WTC11 (cell line): Measurements from ENCODE around the gene GRPEL2. TPM values are rescaled to one million over a fixed set of nuclear protein-coding genes. Genes with fewer than 3 reads are reported as not detected.

Experiments used
- ATAC-seq: fragments of 200-7000 bp; cut with Tn5 transposase; 2 replicates; pipeline ENCODE4 v1.10.0; 2021; ENCODE audit warnings: mild to moderate bottlenecking, moderate library complexity
- CTCF ChIA-PET: fragments of 300-600 bp; sonication (Branson Sonifier 250); formaldehyde crosslinking; loops from one replicate; lab custom pipeline; 2021; ENCODE audit warnings: antibody characterized with exemption; lab: Charles Lee
- POLR2A ChIA-PET: fragments of 350-600 bp; sonication (Branson Sonifier 250); formaldehyde crosslinking; loops from one replicate; lab custom pipeline; 2021; ENCODE audit warnings: antibody characterized with exemption; lab: Charles Lee
- DNase-seq: peaks from one replicate; pipeline ENCODE4 v3.0.0; 2021; ENCODE audit warnings: low spot score
- H3K27ac Mint-ChIP-seq: 2 replicates; pipeline ENCODE4 v1.8.0; 2021; ENCODE audit warnings: mixed read lengths
- H3K27me3 Mint-ChIP-seq: 2 replicates; pipeline ENCODE4 v1.8.0; 2021; ENCODE audit warnings: low read depth, mild to moderate bottlenecking, moderate library complexity, mixed read lengths
- H3K36me3 Mint-ChIP-seq: 2 replicates; pipeline ENCODE4 v1.8.0; 2021; ENCODE audit warnings: mixed read lengths
- H3K4me1 Mint-ChIP-seq: 2 replicates; pipeline ENCODE4 v1.8.0; 2022; ENCODE audit warnings: mixed read lengths
- H3K4me3 Mint-ChIP-seq: 2 replicates; pipeline ENCODE4 v1.8.0; 2021; ENCODE audit warnings: mild to moderate bottlenecking, moderate library complexity, mixed read lengths
- H3K9me3 Mint-ChIP-seq: 2 replicates; pipeline ENCODE4 v1.8.0; 2021; ENCODE audit warnings: mixed read lengths
- EMX1 ChIP-seq: fragments of 250-450 bp; sonication (Bioruptor Pico); IDR thresholded peaks from 2 replicates; pipeline ENCODE4 v1.8.0; 2021; ENCODE audit warnings: mild to moderate bottlenecking
- FOXK1 ChIP-seq: sonication (generic); formaldehyde crosslinking; IDR thresholded peaks from 2 replicates; pipeline ENCODE4 v1.8.0; 2022; ENCODE audit warnings: mild to moderate bottlenecking, moderate library complexity, missing genetic modification reagents
- HMGA2 ChIP-seq: fragments of 250-450 bp; sonication (Bioruptor Pico); IDR thresholded peaks from 2 replicates; pipeline ENCODE4 v1.4.0; 2021; ENCODE audit warnings: mild to moderate bottlenecking, moderate library complexity
- JUN ChIP-seq: sonication (generic); formaldehyde crosslinking; IDR thresholded peaks from 2 replicates; pipeline ENCODE4 v1.8.0; 2023; ENCODE audit warnings: mild to moderate bottlenecking, missing genetic modification reagents
- NR2C2 ChIP-seq: sonication (generic); formaldehyde crosslinking; IDR thresholded peaks from 2 replicates; pipeline ENCODE4 v1.8.0; 2022; ENCODE audit warnings: mild to moderate bottlenecking, missing genetic modification reagents
- NR3C1 ChIP-seq: sonication (generic); formaldehyde crosslinking; conservative IDR thresholded peaks from 2 replicates; pipeline ENCODE4 v1.8.1; 2023; ENCODE audit warnings: low read depth, mild to moderate bottlenecking, missing genetic modification reagents
- PRRX2 ChIP-seq: fragments of 250-450 bp; sonication (Bioruptor Pico); IDR thresholded peaks from 2 replicates; pipeline ENCODE4 v1.8.0; 2021; ENCODE audit warnings: mild to moderate bottlenecking
- ZNF219 ChIP-seq: sonication (generic); formaldehyde crosslinking; IDR thresholded peaks from 2 replicates; pipeline ENCODE4 v1.8.0; 2023; ENCODE audit warnings: missing genetic modification reagents, mild to moderate bottlenecking, borderline replicate concordance
- ZNF232 ChIP-seq: sonication (generic); formaldehyde crosslinking; IDR thresholded peaks from 2 replicates; pipeline ENCODE4 v1.8.0; 2022; ENCODE audit warnings: mild to moderate bottlenecking, missing genetic modification reagents
- total RNA-seq: library from RNA; stranded (reverse); gene quantifications from 3 replicates; pipeline ENCODE4 v1.2.3, GENCODE V29; 2021
- TF ChIP-seq, protein P1 (sequence below): fragments of 250-450 bp; sonication (Bioruptor Pico); conservative IDR thresholded peaks from 2 replicates; pipeline ENCODE4 v1.9.0; 2021; ENCODE audit warnings: mild to moderate bottlenecking
- TF ChIP-seq, protein P2 (sequence below): sonication (generic); formaldehyde crosslinking; IDR thresholded peaks from 2 replicates; pipeline ENCODE4 v1.8.0; 2022; ENCODE audit warnings: mild to moderate bottlenecking, missing genetic modification reagents
- TF ChIP-seq, protein P3 (sequence below): sonication (generic); formaldehyde crosslinking; IDR thresholded peaks from 2 replicates; pipeline ENCODE4 v1.8.0; 2023; ENCODE audit warnings: missing genetic modification reagents, mild to moderate bottlenecking, borderline replicate concordance
- TF ChIP-seq, protein P4 (sequence below): sonication (generic); formaldehyde crosslinking; conservative IDR thresholded peaks from 2 replicates; pipeline ENCODE4 v1.8.1; 2023; ENCODE audit warnings: mild to moderate bottlenecking, low read depth, missing genetic modification reagents, moderate library complexity
- TF ChIP-seq, protein P5 (sequence below): sonication (generic); formaldehyde crosslinking; IDR thresholded peaks from 2 replicates; pipeline ENCODE4 v1.8.0; 2023; ENCODE audit warnings: missing genetic modification reagents
- TF ChIP-seq, protein P6 (sequence below): fragments of 250-450 bp; sonication (Bioruptor Pico); IDR thresholded peaks from 2 replicates; pipeline ENCODE4 v1.9.0; 2021; ENCODE audit warnings: mild to moderate bottlenecking, borderline replicate concordance
- TF ChIP-seq, protein P7 (sequence below): sonication (generic); formaldehyde crosslinking; IDR thresholded peaks from 2 replicates; pipeline ENCODE4 v1.8.0; 2022; ENCODE audit warnings: mild to moderate bottlenecking, missing genetic modification reagents
- TF ChIP-seq, protein P8 (sequence below): fragments of 250-450 bp; sonication (Bioruptor Pico); IDR thresholded peaks from 2 replicates; pipeline ENCODE4 v2.1.2; 2022; ENCODE audit warnings: mild to moderate bottlenecking, moderate library complexity
- TF ChIP-seq, protein P9 (sequence below): sonication (generic); formaldehyde crosslinking; IDR thresholded peaks from 2 replicates; pipeline ENCODE4 v1.8.1; 2022; ENCODE audit warnings: mild to moderate bottlenecking, moderate library complexity, missing genetic modification reagents

Gene GRPEL2
- total RNA-seq, 1 experiment from 2014 or later, result 48.6 TPM

DNA sequence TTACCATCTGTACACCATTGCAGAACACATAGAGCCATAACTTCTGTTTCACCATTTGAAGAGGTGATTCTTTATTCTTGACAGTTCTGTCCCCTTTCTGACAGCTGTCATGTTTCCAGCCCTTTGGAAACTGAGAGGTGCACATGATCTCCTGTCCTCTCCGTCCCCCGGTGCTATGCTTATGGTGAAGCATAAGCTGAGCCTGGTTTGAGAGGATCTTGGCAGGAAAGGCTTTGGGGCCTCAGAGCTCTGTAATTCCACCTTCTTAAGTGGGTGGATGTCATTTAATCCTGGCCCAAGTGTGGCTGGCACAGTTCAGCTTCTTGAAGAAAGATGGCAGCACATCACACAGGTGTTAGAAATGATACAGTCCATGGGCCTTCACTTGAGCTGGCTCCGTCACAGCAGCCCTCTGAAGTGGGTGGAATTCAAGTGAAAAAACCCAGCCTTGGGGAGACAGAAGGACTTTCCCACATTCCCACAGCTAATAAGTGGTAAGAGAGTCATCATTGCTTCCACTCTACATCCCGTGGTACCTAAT is 30.7 kb upstream of the GRPEL2 start:
- Mint-ChIP-seq H3K4me1 (peaks cover 27% of the 10 kb centered on the region), H3K27me3 (no peaks in the 10 kb centered on the region; the same call in 1 of the 2 replicates), H3K36me3 (no peaks in the 10 kb centered on the region), H3K4me3 (no peak overlapping the region), H3K9me3 (no peaks in the 10 kb centered on the region), H3K27ac (no peak overlapping the region)
- DNase-seq (no peak), ATAC-seq (no peak)
- CTCF ChIA-PET, result interaction anchor here (0.5 to 2.1 kb wide), 18 partner anchors 9 to 204 kb away, joined by 3 to 10 read pairs (median 4); partner anchors contain the start of genes GRPEL2 and PCYOX1L
- POLR2A ChIA-PET, result interaction anchor here (0.5 kb wide), 1 partner anchor 514 kb away, joined by 4 read pairs; no protein-coding TSS in a partner anchor
- TF ChIP-seq, protein P1, sequence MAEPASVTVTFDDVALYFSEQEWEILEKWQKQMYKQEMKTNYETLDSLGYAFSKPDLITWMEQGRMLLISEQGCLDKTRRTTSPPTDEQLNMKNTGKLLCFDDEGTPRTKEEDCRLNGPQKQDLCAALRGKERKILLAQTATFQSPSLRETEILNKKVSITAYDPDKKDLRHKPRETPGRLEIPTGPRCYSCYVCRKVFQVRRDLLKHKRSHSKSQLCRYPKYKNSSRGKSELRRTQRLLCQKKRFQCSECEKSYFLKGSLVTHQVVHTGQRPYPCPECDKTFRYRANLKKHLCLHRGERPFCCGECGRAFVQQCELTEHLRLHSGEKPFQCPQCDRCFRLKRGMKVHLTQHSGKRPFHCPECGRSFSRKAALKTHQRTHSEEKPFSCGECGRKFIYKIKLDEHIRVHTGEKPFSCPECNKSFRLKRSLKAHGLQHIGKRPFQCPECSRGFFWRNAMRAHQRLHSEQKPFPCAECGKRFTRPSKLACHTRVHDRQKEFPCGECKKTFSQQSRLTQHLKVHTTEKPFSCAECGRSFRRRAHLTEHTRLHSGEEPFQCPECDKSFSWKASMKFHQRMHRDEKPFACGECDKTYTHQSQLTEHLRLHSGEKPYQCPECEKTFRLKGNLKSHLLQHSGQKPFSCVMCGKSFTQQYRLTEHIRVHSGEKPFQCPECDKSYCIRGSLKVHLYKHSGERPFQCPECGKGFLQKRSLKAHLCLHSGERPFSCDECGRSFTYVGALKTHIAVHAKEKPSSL (CRISPR knock-in tag), result no peak
- TF ChIP-seq, protein P2, sequence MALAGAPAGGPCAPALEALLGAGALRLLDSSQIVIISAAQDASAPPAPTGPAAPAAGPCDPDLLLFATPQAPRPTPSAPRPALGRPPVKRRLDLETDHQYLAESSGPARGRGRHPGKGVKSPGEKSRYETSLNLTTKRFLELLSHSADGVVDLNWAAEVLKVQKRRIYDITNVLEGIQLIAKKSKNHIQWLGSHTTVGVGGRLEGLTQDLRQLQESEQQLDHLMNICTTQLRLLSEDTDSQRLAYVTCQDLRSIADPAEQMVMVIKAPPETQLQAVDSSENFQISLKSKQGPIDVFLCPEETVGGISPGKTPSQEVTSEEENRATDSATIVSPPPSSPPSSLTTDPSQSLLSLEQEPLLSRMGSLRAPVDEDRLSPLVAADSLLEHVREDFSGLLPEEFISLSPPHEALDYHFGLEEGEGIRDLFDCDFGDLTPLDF (CRISPR knock-in tag), result no peak
- TF ChIP-seq NR2C2 (CRISPR knock-in tag) (no peak), EMX1 (CRISPR knock-in tag) (no peak), ZNF219 (CRISPR knock-in tag) (no peak), ZNF232 (CRISPR knock-in tag) (no peak), HMGA2 (CRISPR knock-in tag) (no peak), PRRX2 (CRISPR knock-in tag) (no peak), NR3C1 (CRISPR knock-in tag) (no peak), JUN (CRISPR knock-in tag) (no peak), FOXK1 (CRISPR knock-in tag) (no peak)
- TF ChIP-seq, protein P3, sequence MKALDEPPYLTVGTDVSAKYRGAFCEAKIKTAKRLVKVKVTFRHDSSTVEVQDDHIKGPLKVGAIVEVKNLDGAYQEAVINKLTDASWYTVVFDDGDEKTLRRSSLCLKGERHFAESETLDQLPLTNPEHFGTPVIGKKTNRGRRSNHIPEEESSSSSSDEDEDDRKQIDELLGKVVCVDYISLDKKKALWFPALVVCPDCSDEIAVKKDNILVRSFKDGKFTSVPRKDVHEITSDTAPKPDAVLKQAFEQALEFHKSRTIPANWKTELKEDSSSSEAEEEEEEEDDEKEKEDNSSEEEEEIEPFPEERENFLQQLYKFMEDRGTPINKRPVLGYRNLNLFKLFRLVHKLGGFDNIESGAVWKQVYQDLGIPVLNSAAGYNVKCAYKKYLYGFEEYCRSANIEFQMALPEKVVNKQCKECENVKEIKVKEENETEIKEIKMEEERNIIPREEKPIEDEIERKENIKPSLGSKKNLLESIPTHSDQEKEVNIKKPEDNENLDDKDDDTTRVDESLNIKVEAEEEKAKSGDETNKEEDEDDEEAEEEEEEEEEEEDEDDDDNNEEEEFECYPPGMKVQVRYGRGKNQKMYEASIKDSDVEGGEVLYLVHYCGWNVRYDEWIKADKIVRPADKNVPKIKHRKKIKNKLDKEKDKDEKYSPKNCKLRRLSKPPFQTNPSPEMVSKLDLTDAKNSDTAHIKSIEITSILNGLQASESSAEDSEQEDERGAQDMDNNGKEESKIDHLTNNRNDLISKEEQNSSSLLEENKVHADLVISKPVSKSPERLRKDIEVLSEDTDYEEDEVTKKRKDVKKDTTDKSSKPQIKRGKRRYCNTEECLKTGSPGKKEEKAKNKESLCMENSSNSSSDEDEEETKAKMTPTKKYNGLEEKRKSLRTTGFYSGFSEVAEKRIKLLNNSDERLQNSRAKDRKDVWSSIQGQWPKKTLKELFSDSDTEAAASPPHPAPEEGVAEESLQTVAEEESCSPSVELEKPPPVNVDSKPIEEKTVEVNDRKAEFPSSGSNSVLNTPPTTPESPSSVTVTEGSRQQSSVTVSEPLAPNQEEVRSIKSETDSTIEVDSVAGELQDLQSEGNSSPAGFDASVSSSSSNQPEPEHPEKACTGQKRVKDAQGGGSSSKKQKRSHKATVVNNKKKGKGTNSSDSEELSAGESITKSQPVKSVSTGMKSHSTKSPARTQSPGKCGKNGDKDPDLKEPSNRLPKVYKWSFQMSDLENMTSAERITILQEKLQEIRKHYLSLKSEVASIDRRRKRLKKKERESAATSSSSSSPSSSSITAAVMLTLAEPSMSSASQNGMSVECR (CRISPR knock-in tag), result no peak
- TF ChIP-seq, protein P4, sequence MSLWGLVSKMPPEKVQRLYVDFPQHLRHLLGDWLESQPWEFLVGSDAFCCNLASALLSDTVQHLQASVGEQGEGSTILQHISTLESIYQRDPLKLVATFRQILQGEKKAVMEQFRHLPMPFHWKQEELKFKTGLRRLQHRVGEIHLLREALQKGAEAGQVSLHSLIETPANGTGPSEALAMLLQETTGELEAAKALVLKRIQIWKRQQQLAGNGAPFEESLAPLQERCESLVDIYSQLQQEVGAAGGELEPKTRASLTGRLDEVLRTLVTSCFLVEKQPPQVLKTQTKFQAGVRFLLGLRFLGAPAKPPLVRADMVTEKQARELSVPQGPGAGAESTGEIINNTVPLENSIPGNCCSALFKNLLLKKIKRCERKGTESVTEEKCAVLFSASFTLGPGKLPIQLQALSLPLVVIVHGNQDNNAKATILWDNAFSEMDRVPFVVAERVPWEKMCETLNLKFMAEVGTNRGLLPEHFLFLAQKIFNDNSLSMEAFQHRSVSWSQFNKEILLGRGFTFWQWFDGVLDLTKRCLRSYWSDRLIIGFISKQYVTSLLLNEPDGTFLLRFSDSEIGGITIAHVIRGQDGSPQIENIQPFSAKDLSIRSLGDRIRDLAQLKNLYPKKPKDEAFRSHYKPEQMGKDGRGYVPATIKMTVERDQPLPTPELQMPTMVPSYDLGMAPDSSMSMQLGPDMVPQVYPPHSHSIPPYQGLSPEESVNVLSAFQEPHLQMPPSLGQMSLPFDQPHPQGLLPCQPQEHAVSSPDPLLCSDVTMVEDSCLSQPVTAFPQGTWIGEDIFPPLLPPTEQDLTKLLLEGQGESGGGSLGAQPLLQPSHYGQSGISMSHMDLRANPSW (CRISPR knock-in tag), result no peak
- TF ChIP-seq, protein P5, sequence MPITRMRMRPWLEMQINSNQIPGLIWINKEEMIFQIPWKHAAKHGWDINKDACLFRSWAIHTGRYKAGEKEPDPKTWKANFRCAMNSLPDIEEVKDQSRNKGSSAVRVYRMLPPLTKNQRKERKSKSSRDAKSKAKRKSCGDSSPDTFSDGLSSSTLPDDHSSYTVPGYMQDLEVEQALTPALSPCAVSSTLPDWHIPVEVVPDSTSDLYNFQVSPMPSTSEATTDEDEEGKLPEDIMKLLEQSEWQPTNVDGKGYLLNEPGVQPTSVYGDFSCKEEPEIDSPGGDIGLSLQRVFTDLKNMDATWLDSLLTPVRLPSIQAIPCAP, result no peak
- TF ChIP-seq, protein P6, sequence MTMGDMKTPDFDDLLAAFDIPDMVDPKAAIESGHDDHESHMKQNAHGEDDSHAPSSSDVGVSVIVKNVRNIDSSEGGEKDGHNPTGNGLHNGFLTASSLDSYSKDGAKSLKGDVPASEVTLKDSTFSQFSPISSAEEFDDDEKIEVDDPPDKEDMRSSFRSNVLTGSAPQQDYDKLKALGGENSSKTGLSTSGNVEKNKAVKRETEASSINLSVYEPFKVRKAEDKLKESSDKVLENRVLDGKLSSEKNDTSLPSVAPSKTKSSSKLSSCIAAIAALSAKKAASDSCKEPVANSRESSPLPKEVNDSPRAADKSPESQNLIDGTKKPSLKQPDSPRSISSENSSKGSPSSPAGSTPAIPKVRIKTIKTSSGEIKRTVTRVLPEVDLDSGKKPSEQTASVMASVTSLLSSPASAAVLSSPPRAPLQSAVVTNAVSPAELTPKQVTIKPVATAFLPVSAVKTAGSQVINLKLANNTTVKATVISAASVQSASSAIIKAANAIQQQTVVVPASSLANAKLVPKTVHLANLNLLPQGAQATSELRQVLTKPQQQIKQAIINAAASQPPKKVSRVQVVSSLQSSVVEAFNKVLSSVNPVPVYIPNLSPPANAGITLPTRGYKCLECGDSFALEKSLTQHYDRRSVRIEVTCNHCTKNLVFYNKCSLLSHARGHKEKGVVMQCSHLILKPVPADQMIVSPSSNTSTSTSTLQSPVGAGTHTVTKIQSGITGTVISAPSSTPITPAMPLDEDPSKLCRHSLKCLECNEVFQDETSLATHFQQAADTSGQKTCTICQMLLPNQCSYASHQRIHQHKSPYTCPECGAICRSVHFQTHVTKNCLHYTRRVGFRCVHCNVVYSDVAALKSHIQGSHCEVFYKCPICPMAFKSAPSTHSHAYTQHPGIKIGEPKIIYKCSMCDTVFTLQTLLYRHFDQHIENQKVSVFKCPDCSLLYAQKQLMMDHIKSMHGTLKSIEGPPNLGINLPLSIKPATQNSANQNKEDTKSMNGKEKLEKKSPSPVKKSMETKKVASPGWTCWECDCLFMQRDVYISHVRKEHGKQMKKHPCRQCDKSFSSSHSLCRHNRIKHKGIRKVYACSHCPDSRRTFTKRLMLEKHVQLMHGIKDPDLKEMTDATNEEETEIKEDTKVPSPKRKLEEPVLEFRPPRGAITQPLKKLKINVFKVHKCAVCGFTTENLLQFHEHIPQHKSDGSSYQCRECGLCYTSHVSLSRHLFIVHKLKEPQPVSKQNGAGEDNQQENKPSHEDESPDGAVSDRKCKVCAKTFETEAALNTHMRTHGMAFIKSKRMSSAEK, result no peak
- TF ChIP-seq, protein P7, sequence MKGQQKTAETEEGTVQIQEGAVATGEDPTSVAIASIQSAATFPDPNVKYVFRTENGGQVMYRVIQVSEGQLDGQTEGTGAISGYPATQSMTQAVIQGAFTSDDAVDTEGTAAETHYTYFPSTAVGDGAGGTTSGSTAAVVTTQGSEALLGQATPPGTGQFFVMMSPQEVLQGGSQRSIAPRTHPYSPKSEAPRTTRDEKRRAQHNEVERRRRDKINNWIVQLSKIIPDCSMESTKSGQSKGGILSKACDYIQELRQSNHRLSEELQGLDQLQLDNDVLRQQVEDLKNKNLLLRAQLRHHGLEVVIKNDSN (CRISPR knock-in tag), result no peak
- TF ChIP-seq, protein P8, sequence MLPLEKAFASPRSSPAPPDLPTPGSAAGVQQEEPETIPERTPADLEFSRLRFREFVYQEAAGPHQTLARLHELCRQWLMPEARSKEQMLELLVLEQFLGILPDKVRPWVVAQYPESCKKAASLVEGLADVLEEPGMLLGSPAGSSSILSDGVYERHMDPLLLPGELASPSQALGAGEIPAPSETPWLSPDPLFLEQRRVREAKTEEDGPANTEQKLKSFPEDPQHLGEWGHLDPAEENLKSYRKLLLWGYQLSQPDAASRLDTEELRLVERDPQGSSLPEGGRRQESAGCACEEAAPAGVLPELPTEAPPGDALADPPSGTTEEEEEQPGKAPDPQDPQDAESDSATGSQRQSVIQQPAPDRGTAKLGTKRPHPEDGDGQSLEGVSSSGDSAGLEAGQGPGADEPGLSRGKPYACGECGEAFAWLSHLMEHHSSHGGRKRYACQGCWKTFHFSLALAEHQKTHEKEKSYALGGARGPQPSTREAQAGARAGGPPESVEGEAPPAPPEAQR (CRISPR knock-in tag), result no peak
- TF ChIP-seq, protein P9, sequence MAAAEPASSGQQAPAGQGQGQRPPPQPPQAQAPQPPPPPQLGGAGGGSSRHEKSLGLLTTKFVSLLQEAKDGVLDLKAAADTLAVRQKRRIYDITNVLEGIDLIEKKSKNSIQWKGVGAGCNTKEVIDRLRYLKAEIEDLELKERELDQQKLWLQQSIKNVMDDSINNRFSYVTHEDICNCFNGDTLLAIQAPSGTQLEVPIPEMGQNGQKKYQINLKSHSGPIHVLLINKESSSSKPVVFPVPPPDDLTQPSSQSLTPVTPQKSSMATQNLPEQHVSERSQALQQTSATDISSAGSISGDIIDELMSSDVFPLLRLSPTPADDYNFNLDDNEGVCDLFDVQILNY (CRISPR knock-in tag), result no peak
